GM18870 (cell line): ENCODE results near the gene NEK6.

ENCODE experiments used
- ATAC-seq: cut with Tn5 transposase; IDR thresholded peaks from one replicate; pipeline ENCODE4 v1.9.1; 2021; ENCODE audit warnings: moderate library complexity; ENCODE audit not compliant: unreplicated experiment

NEK6 gene

DNA sequence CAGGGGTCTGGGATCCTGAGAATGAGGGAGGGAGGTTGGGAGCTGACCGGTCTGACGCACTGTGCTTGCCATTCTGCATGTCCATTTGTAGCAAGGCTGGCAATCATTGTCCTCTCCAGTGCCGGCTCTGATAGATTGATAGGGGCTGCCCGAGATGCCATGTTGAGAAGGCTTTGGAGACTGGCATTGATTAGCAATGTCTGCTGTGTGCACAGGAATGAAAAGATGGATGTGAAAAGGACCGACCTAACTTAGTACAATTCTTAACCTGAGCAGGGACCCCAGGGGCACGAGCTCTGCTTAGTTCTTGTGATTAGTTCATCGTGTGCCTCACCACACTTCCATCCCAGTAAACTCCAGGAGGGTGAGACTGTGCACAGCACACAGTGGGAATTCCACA lies 17.0 kb downstream of the NEK6 start:
- no peak for ATAC-seq

DNA sequence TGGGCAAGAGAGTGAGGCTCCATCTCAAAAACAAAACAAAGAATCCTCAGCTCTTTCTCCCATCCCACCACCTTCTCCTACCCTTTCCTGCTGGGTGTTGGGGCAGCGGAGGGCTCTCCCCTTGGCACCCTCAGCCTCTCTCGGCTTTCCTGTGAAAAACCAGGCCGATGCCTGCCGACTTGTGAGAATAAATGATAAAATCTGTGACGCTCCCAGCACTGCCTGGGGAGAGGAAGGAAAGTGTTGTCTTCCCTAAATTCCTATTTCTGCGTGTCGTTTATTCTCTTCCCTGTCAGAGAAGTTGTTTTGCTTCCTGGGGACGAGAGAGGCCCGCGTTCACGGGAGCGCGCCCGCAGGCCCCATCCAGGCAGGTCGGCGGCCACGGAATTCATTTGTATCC lies 19.7 kb downstream of the NEK6 start:
- ATAC-seq, result no peak

GRCh38 chr9:124278054-124278540 lies 20.3 kb downstream of the NEK6 start:
- ATAC-seq, result no peak

DNA sequence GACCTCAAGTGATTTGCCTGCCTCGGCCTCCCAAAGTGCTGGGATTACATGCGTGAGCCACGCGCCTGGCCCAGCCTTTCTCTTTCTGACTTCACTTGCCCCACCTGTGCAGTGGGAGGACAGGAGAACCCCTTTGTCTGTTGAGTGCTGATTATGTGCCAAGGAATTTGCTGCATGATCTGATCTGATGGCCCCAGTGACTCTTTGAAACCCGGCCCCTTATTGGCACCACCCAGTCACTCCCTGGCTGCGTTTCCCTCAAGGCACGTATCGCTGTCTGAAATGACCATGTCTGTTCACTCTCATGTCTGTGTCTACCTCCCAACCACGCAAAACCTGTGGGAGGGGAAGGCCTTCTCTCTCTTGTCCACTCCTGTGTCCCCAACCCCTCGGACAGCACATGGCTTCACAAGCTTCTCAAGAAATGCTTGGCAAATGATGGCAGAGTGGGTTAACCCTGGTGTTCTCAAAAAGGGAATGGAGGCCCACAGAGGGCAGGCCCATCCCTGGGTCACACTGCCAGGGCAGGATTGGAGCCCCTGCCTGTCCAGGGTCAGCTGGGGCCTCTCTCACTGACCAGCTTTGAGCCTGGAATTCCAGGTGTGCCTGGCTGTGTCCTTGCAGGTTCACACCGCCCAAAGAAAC lies 21.9 kb downstream of the NEK6 start:
- ATAC-seq, result no peak

DNA sequence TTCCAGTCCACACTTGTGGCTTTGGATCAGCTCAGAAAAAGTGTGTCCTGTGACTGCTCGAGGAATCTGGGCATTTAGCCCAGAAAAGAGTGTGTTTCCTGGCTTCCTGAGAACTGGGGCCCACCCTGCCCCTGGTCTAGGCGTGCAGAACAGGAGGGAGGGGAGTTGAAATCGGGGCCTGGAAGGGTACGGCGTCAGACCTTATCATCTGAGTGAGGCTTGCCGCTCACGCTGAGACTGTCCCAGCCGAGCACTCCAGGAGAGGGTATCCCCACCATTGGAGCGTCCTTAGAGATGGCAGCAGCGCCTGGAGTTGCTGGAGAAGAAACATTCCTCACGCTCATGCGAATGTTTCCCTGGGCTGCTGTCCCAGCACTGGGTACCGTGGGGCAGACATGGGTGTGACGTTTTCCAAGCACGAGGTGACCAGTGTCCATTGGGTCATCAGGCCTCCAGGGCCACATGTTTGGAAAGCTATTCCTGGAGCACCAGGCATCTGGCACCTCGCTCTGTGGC lies 22.5 kb downstream of the NEK6 start:
- ATAC-seq, result no peak

DNA sequence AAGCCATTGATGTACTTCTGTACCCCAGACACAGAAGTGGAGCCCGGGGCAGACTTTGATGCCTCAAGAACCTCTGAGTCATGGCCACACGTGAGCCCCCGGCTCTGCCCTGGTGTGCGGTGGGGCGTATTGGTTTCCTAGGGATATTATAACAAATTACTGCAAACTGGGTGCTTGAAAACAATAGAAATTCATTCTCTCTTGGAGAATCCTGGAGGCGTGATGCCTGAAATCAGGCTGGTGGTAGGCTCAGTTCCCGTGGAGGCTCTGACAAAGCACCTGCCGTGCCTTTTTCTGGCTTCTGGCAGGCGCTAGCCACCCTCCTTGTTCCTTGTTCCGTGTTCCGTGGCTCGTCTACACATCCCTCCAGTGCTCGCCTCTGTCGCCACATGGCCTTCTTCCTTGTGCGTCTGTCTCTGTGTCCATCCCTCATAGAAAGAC lies 24.2 kb downstream of the NEK6 start:
- no peak for ATAC-seq

GRCh38 chr9:124282442-124283227 lies 24.9 kb downstream of the NEK6 start:
- ATAC-seq, result no peak

- ATAC-seq, result no peak
These were observed 25.6 kb downstream of the NEK6 start for GRCh38 chr9:124283228-124283814.

DNA sequence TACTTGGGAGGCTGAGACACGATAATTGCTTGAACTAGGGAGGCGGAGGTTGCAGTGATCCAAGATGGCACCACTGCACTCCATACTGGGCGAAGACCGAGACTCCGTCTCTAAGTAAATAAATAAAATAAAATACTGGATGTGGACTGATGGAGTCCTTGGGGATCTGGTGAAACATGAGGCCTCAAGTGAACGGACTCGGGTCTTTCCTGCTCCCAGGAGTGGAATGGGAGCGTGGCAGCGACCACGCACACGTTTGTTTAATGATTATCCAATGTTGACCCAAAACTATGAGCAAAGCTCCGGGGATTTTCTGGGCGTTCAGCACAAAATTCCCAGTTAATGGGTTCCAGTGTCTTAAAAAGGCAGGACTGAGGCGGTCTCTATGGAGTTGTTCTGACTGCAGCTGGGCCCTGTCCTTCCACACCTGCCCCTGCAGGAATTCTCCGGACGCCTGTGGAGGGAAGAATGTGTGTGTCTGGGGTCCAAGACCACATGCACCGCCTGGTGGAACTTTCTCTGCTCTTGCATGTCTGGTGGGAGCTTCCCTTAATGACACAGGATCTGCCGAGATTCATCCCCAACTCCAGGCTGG lies 26.6 kb downstream of the NEK6 start:
- no peak for ATAC-seq

- ATAC-seq, result no peak
These were observed 27.2 kb downstream of the NEK6 start for GRCh38 chr9:124284940-124285441.

- ATAC-seq, result no peak
These were observed 27.7 kb downstream of the NEK6 start for GRCh38 chr9:124285490-124285889.

DNA sequence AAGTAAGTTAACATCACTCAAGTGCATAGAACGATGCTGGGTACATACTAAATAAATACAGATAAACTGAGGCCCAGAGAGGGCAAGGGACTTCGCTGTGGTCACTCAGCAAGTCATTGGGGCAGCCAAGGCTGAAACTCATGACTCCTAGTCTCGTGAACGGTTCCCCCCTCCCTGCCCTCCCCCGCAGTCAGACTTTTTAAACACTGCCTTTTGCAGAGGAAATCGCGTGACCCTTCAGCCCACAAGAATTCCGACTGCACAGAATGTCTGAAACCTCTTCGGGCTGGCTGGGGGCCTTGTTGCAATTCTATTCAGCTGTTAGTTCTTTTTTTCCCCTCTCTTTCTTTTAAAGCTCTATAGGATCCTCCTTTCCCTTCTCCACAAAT lies 28.1 kb downstream of the NEK6 start:
- peak; percentile 13 for ATAC-seq

GRCh38 chr9:124286292-124286931 lies 28.7 kb downstream of the NEK6 start:
- peak; percentile 47 for ATAC-seq

DNA sequence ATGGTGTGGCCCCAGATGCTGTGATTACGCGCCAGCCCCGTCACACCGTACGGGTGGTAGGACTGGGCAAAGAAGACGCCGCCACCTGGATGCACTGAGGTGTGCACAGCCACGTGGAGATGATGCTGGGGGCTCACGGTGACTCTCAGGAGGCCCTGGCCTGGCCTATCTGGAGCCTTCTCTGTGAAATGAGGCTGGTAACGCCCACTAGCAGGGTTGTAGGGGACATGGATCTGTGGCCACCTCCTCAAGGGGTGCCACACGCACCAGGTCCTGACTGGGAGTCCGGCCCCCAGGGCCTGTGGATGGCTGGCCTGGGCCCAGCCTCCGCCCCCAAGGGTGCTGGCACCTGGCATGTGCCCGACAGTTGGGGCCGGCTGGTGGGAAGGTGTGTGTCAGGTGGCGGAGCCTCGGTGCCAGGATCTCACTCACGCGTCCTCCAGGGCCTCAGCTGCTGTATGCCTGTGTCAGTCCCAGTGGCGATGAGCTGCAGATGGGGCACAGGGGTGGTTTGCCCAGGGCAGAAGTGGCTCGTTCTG lies 32.4 kb downstream of the NEK6 start:
- ATAC-seq, result no peak

DNA sequence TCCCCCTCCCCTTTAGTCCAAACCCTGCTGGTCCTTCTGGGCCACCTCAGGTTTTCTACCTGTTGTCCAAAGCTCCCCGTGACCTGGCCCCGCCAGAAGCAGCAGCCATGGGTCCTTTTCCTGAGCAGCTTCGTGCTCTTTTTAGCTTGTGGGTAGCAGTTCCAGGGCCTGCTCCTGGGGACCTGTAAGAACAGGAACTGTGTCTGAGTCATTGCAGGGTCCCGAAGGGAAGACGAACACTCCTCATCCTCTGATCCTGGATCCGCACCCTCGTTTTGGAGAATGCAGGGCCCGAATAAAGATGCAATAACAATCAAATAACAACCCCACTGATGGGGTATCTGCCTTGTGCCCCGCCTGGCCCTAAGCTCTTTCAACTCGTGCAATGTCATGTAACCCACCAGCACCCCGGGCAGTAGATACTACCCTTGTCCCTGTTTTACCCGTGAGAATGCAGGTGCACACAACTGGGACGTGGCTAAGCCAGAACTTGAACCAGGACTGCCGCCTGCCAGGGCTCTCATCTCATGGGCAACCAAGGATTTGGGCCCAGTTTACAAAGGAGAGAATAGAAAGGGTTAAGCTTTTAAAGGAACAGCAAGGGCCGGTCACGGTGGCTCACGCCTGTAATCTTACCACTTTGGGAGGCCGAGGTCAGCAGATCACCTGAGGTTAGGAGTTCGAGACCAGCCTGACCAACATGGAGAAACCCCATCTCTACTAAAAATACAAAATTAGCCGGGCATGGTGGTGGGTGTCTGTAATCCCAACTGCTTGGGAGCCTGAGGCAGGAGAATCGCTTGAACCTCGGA lies 33.2 kb downstream of the NEK6 start:
- no peak for ATAC-seq

DNA sequence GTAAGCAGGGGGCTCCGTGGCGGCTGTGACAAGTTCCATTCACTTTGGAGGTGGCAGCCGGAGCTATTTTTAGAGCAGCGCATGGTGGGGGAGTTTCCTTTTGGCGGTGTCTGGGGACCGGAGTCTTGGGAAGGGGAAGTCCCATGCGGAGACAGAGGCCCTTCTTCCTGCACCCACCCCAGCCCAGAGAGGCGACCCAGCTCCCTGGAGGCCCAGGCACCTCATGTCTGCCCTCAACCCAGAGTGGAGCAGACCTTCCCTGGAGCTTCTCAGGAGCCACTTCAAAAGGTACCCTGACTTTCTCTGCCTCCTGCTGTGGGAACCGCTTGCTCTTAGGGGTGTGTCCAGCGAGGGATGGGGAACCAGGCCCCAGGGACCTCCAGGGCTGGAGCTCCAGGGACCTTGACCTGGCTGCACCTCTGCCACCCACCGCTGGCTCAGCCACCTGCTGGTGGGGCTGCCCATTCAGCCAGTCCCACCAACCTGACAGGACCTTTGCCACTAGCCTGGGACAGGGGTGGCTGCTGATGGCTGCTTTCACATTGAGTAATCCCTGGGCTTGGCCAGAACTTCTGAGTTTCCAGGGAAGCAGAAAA lies 34.1 kb downstream of the NEK6 start:
- ATAC-seq, result peak; percentile 44

DNA sequence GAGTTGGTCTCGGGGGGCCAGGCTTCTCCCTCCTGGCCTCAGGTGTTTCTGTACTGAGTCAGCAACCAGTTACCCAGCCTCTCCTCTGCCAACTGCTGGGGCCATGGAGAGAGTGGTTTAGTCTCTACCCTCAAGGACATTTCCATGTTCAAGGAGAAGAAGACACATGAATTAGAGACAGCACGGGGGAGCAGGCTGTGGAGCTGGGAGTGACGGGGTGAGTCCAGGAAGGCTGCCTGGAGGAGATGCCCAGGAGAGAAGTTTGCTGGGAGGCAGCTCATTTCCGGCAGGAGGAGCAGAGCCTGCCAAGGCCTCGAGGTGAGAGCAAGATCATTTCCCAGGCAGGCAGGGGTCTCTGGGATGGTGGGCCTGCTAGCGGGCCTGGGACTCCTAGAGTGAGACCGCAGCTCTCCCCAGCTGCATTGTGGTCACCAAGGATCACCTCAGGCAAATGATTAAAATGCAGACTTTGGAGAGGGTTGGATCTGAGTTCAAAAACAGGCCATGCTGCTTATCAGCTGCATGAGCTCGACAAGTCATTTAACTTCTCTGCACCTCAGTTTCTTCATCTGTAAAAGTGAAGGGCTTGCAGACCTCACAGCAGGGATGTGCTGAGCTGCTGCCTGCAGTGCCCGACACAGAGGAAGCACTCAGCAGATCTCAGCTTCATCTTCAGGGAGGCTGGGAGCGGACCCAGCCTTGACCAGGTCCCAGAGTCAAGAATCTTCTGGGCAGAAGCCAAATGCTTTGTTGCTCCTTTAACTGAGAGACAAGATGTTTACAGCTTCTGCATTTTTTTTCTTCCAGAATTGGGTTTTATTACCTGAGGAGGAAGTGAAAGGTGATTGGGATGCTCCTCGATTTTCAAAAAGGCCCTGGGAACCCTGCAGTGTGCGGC lies 35.2 kb downstream of the NEK6 start:
- no peak for ATAC-seq
